Heart right ventricle (tissue), 16 donors: ENCODE data around the gene DTD1. TPM values are rescaled to one million over a fixed set of nuclear protein-coding genes. Genes with fewer than 3 reads are reported as not detected.
A peak's percentile ranks its signal among the peaks of the same experiment; 100 is the strongest.

Experiments
- ATAC-seq, 8 donors: fragments of 200-7000 bp; cut with Tn5 transposase; one replicate each; pipeline ENCODE4 v1.9.1; 2020; ENCODE audit warnings: mild to moderate bottlenecking in 8 of 8, moderate library complexity in 8 of 8, moderate number of reproducible peaks in 1 of 8
- DNase-seq, 2 donors: peaks; one replicate each; pipeline ENCODE4 v3.0.0-alpha.2; 2020
- H3K27ac ChIP-seq, 10 donors: fragments of 200-600 bp; sonication (generic) in 2 of 10; one replicate each; pipeline versions ENCODE4 v1.5.0 to v1.8.0; 2020 to 2022; ENCODE audit warnings: mild to moderate bottlenecking in 3 of 10
- H3K27me3 ChIP-seq, 7 donors: fragments of 200-600 bp; one replicate each; pipeline ENCODE4 v1.8.0; 2021 to 2022; ENCODE audit warnings: mild to moderate bottlenecking in 2 of 7
- H3K36me3 ChIP-seq, 9 donors: fragments of 200-600 bp; sonication (generic) in 1 of 9; one replicate each; pipeline versions ENCODE4 v1.5.0 to v1.8.0; 2020 to 2022; ENCODE audit warnings: mild to moderate bottlenecking in 2 of 9
- H3K4me1 ChIP-seq, 9 donors: fragments of 200-600 bp; sonication (generic) in 1 of 9; one replicate each; pipeline versions ENCODE4 v1.5.0 to v1.8.0; 2020 to 2022; ENCODE audit warnings: mild to moderate bottlenecking in 4 of 9
- H3K4me3 ChIP-seq, 10 donors: fragments of 200-600 bp; sonication (generic) in 2 of 10; one replicate each; pipeline versions ENCODE4 v1.5.0 to v1.8.0; 2020 to 2022; ENCODE audit warnings: mild to moderate bottlenecking in 7 of 10, moderate library complexity in 2 of 10
- H3K9me3 ChIP-seq, 11 donors: fragments of 200-600 bp in 10 of 11; sonication (generic) in 2 of 11; one replicate each; pipeline versions ENCODE4 v1.5.0 to v1.8.0; 2013 to 2022; ENCODE audit warnings: mild to moderate bottlenecking in 2 of 11, control low read depth in 1 of 11, moderate library complexity in 1 of 11
- CTCF ChIP-seq, 9 donors: fragments of 200-600 bp; sonication (generic) in 2 of 9; IDR thresholded peaks; one replicate each; pipeline versions ENCODE4 v1.5.0 to v1.8.0; 2021 to 2022; ENCODE audit warnings: antibody characterized with exemption in 9 of 9, mild to moderate bottlenecking in 5 of 9, moderate library complexity in 1 of 9
- WGBS, 2 donors: extraction: QIAGEN DNeasy Blood & Tissue Kit; methylation state at CpG; one replicate each; pipeline ENCODE4 v1.1.7; 2013; ENCODE audit warnings: inconsistent platforms in 1 of 2; 5-methylcytosine and 5-hydroxymethylcytosine counted together
- intact Hi-C, 10 donors: fragments of 100-400 bp; cut with DNase I; formaldehyde crosslinking; loops; one replicate each; pipeline versions ENCODE4 v1.11.1 to v1.14.2; 2022
- polyA plus RNA-seq, 2 donors: library from polyadenylated mRNA; stranded (reverse); fragments of 200-250 nt; gene quantifications; one replicate each; pipeline ENCODE4 v1.2.3, GENCODE V29; 2013
- total RNA-seq, 10 donors: library from RNA; stranded (reverse); fragmentation: NEBNext Ultra II Directional in 3 of 10; extraction: Animal tissue kit (Norgen Biotek cat#: 25700) in 3 of 10; gene quantifications; one replicate each; pipeline versions ENCODE4 v1.2.1 to v1.2.4, GENCODE V29; 2021 to 2023
- donor health status: Arrhythmogenic right ventricular cardiomyopathy.
- donor health status: ischemic (EF 13 %, LVEDD 7.1; RV severe dilation, severe dysfunction).
- donor health status: healthy with polysubstance abuse.
- donor health status: DM: no; HTN: yes; CAD: no.
- donor health status: DM: no; HTN: no; CAD: no.
- donor health status: ischemic (EF 25% LVEDD 6.9; RV normal size, moderate dysfunction).
- donor health status: ischemic (EF 25% LVEDD 5.7; RV mildly dilated, moderate dysfunction).
- donor health status: healthy.
- donor health status: DM: yes; HTN: yes; CAD: no.
- donor health status: Ischemic cardiomyopathy.
- donor health status: ischemic (EF 35%, LVEDD 5.7; RV mildly dilated, moderate dysfunction).
- donor health status: nonischemic (EF 11% LVEDD 7.7; RV severe dilation, severe dysfunction).
- donor health status: DM: yes; HTN: yes; CAD: no.
- donor health status: PGD.
- donor health status: ischemic (EF 29% LVEDD 5.4; RV normal size, mild dysfunction).
- donor health status: nonischemic (EF 23%, LVEDD 6.1; RV moderate dilation, normal function).

The DTD1 gene
- total and polyA plus RNA-seq, 12 donors = 5.2 to 31.9 (median 14.3) TPM

GRCh38 chr20:18702736-18703135, 114.9 kb downstream of the DTD1 start:
- Histone ChIP-seq H3K4me3 (no peak overlapping the region), H3K27ac (peak overlapping the region in 1 of 10 donors; percentile 8), H3K4me1 (peaks cover 0 to 29% (median 11%) of the 10 kb centered on the region in 9 donors), H3K27me3 (no peaks in the 10 kb centered on the region), H3K36me3 (no peaks in the 10 kb centered on the region), H3K9me3 (no peaks in the 10 kb centered on the region)
- intact Hi-C loops = loop anchor here in 2 of 10 donors (1.0 to 5.0 kb wide), 2 partner anchors 13 to 35 kb away; no protein-coding TSS in a partner anchor
- no peak for TF ChIP-seq CTCF (IDR thresholded peaks at IDR 0.05)
- ATAC-seq (peak in 5 of 8 donors; percentile 50 to 89 (median 71)), DNase-seq (peak; percentile 6 to 56)
- WGBS, 2 donors = 40 to 58% methylated on average over 3 of the region's 3 CpGs

- Histone ChIP-seq H3K9me3 (no peaks in the 10 kb centered on the region), H3K4me1 (peaks cover 0 to 29% (median 11%) of the 10 kb centered on the region in 9 donors), H3K36me3 (no peaks in the 10 kb centered on the region), H3K27ac (no peak overlapping the region), H3K4me3 (no peak overlapping the region), H3K27me3 (no peaks in the 10 kb centered on the region)
- DNase-seq (no peak), ATAC-seq (no peak)
- no peak for TF ChIP-seq CTCF (IDR thresholded peaks at IDR 0.05)
- intact Hi-C loops = no loop called here
- 83 to 84% methylated on average over 3 of the region's 3 CpGs for WGBS, 2 donors
Measured at GRCh38 chr20:18705490-18705889, 117.6 kb downstream of the DTD1 start.

GRCh38 chr20:18705910-18706309, 118.1 kb downstream of the DTD1 start:
- intact Hi-C loops = no loop called here
- Histone ChIP-seq H3K36me3 (no peaks in the 10 kb centered on the region), H3K4me1 (peaks cover 0 to 29% (median 11%) of the 10 kb centered on the region in 9 donors), H3K27me3 (no peaks in the 10 kb centered on the region), H3K4me3 (no peak overlapping the region), H3K9me3 (no peaks in the 10 kb centered on the region), H3K27ac (no peak overlapping the region)
- ATAC-seq (no peak), DNase-seq (no peak)
- no peak for TF ChIP-seq CTCF (IDR thresholded peaks at IDR 0.05)
- WGBS, 2 donors = 72 to 76% methylated on average over 2 of the region's 2 CpGs

- ATAC-seq (no peak), DNase-seq (no peak)
- no peak for TF ChIP-seq CTCF (IDR thresholded peaks at IDR 0.05)
- Histone ChIP-seq H3K36me3 (peaks cover 0 to 3% (median 0%) of the 10 kb centered on the region in 9 donors), H3K4me3 (no peak overlapping the region), H3K27ac (no peak overlapping the region), H3K27me3 (no peaks in the 10 kb centered on the region), H3K4me1 (no peaks in the 10 kb centered on the region), H3K9me3 (no peaks in the 10 kb centered on the region)
- WGBS, 2 donors = 88 to 95% methylated on average over 1 of the region's 1 CpG
- intact Hi-C loops = no loop called here
Measured at GRCh38 chr20:18712131-18712530, 124.3 kb downstream of the DTD1 start.
